DOHH2 (cell line): ENCODE results near the gene HS3ST5.
"Not testable (repeated sequence)": the region's sequence is repeated elsewhere in the genome, so short reads cannot be mapped to it uniquely, and the experiment has no call there.

ENCODE experiments used
- CTCF ChIP-seq: fragments of 200-600 bp; sonication (generic); IDR thresholded peaks from one replicate; pipeline ENCODE4 v1.5.1; 2014; ENCODE audit warnings: antibody characterized with exemption, mild to moderate bottlenecking, low read depth, low read length; ENCODE audit not compliant: poor library complexity, severe bottlenecking
- EZH2phosphoT487 ChIP-seq: fragments of 200-600 bp; sonication (generic); IDR thresholded peaks from 2 replicates; pipeline ENCODE4 v1.6.1; 2017; ENCODE audit warnings: borderline replicate concordance, mild to moderate bottlenecking, antibody characterized with exemption, low read length, moderate library complexity, mixed read lengths

DNA sequence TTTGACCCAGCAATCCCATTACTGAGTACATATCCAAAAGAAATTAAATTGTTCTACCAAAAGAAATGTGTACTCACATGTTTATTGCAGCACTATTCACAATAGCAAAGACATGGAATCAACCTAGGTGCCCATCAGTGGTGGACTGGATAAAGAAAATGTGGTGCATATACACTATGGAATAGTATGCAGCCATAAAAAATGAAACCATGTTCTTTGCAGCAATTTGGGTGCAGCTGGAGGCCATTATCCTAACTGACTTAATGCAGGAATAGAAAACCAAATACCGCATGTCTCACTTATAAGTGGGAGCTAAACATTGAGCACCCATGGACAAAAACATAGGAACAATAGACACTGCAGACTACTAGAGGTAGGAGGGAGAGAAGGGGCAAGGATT is 262.4 kb downstream of the HS3ST5 start:
- not testable (repeated sequence) for TF ChIP-seq CTCF, EZH2phosphoT487
